SJSA1 (cell line): Measurements from ENCODE around the gene NPAS3. TPM values are rescaled to one million over a fixed set of nuclear protein-coding genes. Genes with fewer than 3 reads are reported as not detected.

Source experiments
- DNase-seq, 2 experiments: peaks; one replicate each; pipeline ENCODE4 v3.0.0-alpha.2; 2015 to 2020; ENCODE audit warnings: low spot score in 2 of 2, low read depth in 1 of 2
- H3K27ac ChIP-seq: fragments of 250-450 bp; sonication (Bioruptor Pico); 2 replicates; pipeline ENCODE4 v1.5.1; 2020; ENCODE audit warnings: mild to moderate bottlenecking, moderate library complexity
- H3K27me3 ChIP-seq: fragments of 250-450 bp; sonication (Bioruptor Pico); replicated peaks from 2 replicates; pipeline ENCODE4 v1.5.1; 2020; ENCODE audit warnings: mild to moderate bottlenecking, moderate library complexity
- H3K36me3 ChIP-seq: fragments of 250-450 bp; sonication (Bioruptor Pico); 2 replicates; pipeline ENCODE4 v1.5.1; 2020; ENCODE audit warnings: mild to moderate bottlenecking
- H3K4me1 ChIP-seq: fragments of 250-450 bp; sonication (Bioruptor Pico); replicated peaks from 2 replicates; pipeline ENCODE4 v1.6.1; 2021; ENCODE audit warnings: mild to moderate bottlenecking
- H3K4me3 ChIP-seq: fragments of 250-450 bp; sonication (Bioruptor Pico); 2 replicates; pipeline ENCODE4 v1.5.1; 2020; ENCODE audit warnings: mild to moderate bottlenecking
- H3K9me3 ChIP-seq: fragments of 250-450 bp; sonication (Bioruptor Pico); replicated peaks from 2 replicates; pipeline ENCODE4 v1.5.1; 2020; ENCODE audit warnings: mild to moderate bottlenecking
- total RNA-seq: library from RNA; depleted of rRNA; stranded (reverse); fragments of >200 nt; shearing (Covaris generic); gene quantifications from 2 replicates; pipeline ENCODE4 v1.2.3, GENCODE V29; 2014

Gene NPAS3
- total RNA-seq, 1 experiment from 2014 or later, result 0.26 TPM

DNA sequence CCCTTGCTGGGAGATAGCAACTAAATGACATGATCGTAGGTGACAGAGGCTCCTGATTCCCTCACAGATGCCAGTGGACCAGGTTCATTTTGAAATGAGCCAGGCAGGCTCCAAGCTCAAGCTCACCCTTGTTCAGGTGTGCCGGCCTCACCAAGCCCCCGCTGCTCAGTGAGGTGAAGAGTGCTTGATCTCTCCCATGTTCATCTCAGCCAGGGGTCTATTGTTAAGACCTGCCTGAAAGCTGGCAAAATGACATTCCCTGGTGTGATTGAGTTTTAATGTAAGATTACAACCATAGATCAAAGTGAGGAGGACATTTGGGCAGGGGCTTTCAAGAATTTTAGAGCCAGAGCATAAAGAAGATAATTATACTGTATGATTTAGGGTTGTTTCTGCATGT lies 514.3 kb downstream of the NPAS3 start:
- no peak overlapping the region for H3K27ac ChIP-seq
- H3K27me3 ChIP-seq, result no peaks in the 10 kb centered on the region
- no peak for DNase-seq
- no peaks in the 10 kb centered on the region for H3K9me3 ChIP-seq
- H3K36me3 ChIP-seq, result no peaks in the 10 kb centered on the region
- H3K4me3 ChIP-seq, result no peak overlapping the region
- H3K4me1 ChIP-seq, result peaks cover 20% of the 10 kb centered on the region

DNA sequence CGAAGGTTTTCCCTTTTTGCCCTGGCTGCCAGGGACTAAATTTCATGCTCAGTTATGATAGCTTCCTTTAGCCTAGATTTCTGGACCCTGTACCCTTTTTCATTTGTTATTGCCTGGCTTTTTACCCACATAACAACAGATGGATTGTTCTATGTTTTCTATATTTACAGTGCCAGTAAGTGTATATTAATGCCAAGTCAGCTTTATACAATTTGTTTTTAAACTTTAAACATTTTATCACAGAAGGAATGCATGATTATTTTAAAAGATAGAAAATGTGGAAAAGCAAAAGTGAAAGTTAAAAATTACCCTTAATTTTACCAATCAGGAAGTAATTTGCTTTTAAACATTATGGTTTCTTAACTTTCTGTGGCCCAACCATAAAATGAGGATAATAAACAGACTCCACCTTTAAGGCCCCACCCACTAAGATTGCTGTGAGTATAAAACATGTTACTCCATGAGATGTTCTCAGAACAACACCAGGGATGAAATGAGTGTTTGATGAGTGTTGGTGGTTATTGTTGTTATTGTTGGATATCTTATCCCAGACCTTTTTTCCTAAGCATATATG lies 515.4 kb downstream of the NPAS3 start:
- no peaks in the 10 kb centered on the region for H3K27me3 ChIP-seq
- no peak for DNase-seq
- no peaks in the 10 kb centered on the region for H3K36me3 ChIP-seq
- peaks cover 20% of the 10 kb centered on the region for H3K4me1 ChIP-seq
- no peaks in the 10 kb centered on the region for H3K9me3 ChIP-seq
- H3K27ac ChIP-seq, result no peak overlapping the region
- H3K4me3 ChIP-seq, result no peak overlapping the region

DNA sequence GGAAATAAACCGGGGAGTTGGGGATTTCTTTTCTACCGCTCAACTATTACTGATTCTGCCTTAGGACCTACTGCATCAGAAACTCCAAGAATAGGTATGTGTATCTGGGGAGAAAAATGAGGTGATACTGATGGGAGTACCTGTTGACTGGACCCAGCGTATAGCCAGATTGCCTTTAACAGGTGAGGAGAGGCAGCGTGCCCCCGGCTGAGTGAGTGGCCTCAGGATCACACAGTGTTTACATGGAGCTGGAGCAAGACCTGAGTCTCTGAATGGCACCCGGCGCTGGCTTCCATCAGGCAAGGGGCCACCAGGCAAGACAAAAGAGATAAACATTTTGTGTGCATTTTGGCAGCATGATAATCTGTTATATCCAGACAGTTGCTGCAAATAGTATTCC lies 516.0 kb downstream of the NPAS3 start:
- Histone ChIP-seq H3K4me1 (peaks cover 20% of the 10 kb centered on the region), H3K9me3 (no peaks in the 10 kb centered on the region), H3K27me3 (no peaks in the 10 kb centered on the region), H3K4me3 (no peak overlapping the region), H3K36me3 (no peaks in the 10 kb centered on the region), H3K27ac (no peak overlapping the region)
- DNase-seq, result no peak

DNA sequence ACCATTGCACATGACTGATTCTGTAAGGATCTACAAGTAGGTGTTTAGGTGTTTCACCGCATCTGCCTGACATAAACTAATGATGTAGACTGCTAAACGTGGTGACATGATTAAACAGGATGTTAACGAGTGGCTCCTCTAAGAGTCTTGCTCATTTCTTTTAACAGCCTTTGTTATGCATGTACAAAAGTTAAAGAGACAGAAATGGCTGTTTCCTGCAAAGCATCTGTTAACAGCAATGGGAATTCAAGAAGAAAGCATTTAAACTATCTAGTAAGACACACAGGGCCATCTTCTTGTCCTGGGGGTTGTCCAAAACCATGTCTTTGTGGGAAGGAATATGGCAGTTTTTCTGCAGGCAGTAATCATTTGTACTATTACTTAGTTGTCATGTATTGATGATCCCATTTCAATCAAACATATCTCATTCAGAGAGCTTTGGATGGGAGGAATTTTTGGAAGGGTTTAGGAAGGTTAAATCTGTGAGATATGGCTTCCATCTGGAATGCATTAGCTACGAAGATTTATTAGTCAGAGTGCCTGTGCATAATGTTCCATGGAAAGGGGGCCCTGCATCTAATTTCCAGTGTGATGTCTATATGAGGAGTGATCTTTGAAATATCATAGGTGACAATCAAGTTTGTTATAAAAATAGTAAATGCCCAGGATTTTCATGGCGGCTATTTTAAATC lies 517.1 kb downstream of the NPAS3 start:
- H3K36me3 ChIP-seq, result no peaks in the 10 kb centered on the region
- H3K27me3 ChIP-seq, result no peaks in the 10 kb centered on the region
- H3K27ac ChIP-seq, result no peak overlapping the region
- no peaks in the 10 kb centered on the region for H3K9me3 ChIP-seq
- DNase-seq, result no peak
- H3K4me1 ChIP-seq, result peaks cover 20% of the 10 kb centered on the region
- no peak overlapping the region for H3K4me3 ChIP-seq

DNA sequence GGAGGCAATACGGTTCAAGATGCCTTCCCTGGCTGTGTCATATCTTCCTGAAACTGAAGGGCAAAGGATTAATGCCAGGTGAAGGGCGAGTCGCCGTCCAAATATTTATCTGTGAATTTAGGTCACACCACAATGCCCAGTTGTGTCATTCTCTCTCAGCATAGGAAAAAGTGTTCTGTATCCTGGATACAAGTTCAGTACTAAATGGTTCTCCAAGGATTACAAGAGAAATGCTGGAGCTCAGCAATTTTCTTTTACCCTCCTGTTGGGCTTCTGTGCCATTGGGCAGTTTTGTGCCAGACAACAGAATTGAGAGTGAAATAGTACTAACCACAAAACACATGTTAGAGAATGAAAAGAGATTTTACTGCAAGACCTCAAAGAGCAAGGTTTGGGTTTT lies 518.3 kb downstream of the NPAS3 start:
- DNase-seq, result no peak
- H3K9me3 ChIP-seq, result no peaks in the 10 kb centered on the region
- H3K36me3 ChIP-seq, result no peaks in the 10 kb centered on the region
- no peak overlapping the region for H3K4me3 ChIP-seq
- H3K27ac ChIP-seq, result no peak overlapping the region
- H3K27me3 ChIP-seq, result no peaks in the 10 kb centered on the region
- peaks cover 20% of the 10 kb centered on the region for H3K4me1 ChIP-seq

DNA sequence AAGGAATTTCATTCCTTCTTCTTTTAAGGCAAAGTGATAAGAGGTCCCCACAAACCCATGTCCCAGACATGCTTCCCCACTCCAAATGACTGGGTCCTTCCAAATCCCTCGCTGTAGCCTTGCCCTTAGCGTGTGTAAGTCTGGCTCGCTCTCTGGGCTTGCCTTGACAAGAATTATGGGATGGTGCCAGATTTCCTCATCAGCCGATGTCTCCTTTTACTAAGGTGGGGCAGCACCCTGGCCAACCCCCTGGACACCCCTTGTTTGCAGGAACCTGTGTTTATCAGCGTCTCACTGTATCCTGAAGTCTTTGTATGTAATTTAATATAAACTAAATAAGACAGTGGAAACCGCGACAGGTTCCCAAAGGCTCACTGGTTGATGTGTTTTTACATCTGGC lies 518.9 kb downstream of the NPAS3 start:
- H3K27me3 ChIP-seq, result no peaks in the 10 kb centered on the region
- H3K9me3 ChIP-seq, result no peaks in the 10 kb centered on the region
- no peak for DNase-seq
- no peaks in the 10 kb centered on the region for H3K36me3 ChIP-seq
- H3K27ac ChIP-seq, result no peak overlapping the region
- peaks cover 20% of the 10 kb centered on the region for H3K4me1 ChIP-seq
- no peak overlapping the region for H3K4me3 ChIP-seq

DNA sequence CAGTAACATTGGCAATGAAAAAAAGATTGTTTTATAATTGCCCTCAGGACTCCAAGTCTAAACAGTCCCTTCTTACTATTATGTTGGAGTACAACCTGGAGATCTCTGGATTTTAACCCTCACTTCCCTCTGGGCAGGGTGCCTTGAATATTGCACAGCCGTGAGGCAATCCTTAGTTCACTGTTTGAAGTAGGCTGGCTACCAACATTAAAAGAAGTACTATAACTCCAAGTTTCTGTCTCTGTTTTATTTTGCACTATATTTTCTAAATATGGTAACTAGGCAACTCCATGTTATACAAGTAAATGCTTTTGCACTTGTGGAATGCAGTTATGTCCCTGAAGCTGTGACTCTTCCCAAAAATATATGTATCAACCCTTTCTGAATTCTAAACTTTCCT lies 521.5 kb downstream of the NPAS3 start:
- DNase-seq, result no peak
- H3K4me1 ChIP-seq, result peaks cover under 1% of the 10 kb centered on the region
- no peak overlapping the region for H3K4me3 ChIP-seq
- no peak overlapping the region for H3K27ac ChIP-seq
- no peaks in the 10 kb centered on the region for H3K36me3 ChIP-seq
- no peaks in the 10 kb centered on the region for H3K9me3 ChIP-seq
- no peaks in the 10 kb centered on the region for H3K27me3 ChIP-seq

DNA sequence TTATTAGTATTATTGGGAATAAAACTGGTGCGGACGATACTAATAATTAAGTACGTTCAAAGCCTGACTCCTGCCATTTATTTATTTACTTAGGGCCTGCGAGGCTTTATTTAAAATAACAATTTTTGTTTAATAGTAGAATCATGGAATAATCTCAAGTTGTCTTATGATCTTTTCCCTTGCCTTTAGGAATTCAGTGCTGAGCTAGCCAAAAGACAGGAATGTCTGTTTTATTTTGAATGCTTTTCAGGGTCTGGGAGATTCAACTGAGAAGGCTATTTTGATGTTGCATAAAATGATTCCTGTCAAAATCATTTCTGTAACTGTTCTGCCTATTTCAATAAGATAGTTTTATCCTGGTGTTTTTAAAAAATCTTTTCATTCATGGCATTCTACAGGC lies 522.4 kb downstream of the NPAS3 start:
- Histone ChIP-seq H3K4me3 (no peak overlapping the region), H3K9me3 (no peaks in the 10 kb centered on the region), H3K36me3 (no peaks in the 10 kb centered on the region), H3K4me1 (no peaks in the 10 kb centered on the region), H3K27me3 (no peaks in the 10 kb centered on the region), H3K27ac (no peak overlapping the region)
- no peak for DNase-seq

DNA sequence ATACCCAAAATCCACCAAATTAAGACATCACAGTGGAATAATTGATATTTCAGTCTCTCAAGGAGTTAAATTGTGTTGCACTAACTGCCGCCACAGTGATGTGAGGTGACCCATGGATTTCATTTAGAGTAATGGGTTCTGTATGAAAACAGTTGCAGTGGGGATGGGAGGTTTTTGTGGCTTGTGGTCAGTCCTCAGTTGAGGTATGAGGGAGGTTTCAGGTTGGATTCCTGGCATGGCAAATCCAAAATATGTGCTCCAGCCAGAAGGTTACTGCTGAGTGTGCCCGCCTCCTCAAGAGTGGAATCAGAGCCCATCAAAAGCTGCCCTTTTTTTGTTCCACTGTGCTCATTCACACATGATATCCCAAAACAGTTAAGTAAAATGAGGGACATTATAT lies 525.1 kb downstream of the NPAS3 start:
- Histone ChIP-seq H3K36me3 (no peaks in the 10 kb centered on the region), H3K4me3 (no peak overlapping the region), H3K9me3 (no peaks in the 10 kb centered on the region), H3K27me3 (no peaks in the 10 kb centered on the region), H3K4me1 (0 out of 2 replicates have a peak, but pooled peaks cover 5% of the 10 kb centered on the region), H3K27ac (no peak overlapping the region)
- no peak for DNase-seq

DNA sequence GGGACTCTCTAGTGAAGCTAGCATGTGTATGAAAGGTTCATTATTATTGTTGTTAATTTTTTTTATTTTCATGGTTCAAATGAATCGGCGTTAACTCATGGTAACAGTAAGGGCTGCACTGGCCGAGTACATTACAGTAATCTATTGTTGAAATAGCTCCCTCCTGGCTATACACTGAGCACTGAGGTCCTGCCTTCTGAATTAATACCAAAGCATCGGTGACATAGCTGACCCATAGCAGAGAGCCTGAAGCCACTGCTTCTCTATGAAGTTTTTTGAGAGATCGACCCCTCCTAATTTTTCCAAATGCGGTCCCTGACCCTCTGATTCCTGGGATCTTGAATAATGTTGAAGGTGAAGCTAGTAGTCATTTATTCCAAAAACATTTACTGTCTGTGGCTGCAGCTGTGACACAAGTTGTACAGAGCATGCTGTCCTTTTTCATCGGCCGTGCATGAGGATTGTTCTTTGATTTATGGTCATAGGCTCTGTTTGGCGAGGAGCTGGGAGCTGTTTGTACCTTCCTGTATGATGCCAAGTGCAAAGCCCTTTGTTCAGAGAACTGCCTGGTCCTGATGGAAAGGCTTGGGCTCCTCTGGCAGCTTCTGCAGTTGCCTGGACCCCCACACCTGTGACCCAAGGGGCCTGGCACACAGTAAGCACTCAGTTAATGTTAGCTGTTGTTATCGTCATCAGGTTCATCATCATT lies 525.7 kb downstream of the NPAS3 start:
- Histone ChIP-seq H3K36me3 (no peaks in the 10 kb centered on the region), H3K27me3 (no peaks in the 10 kb centered on the region), H3K4me1 (0 out of 2 replicates have a peak, but pooled peaks cover 5% of the 10 kb centered on the region), H3K4me3 (no peak overlapping the region), H3K9me3 (no peaks in the 10 kb centered on the region), H3K27ac (no peak overlapping the region)
- no peak for DNase-seq

DNA sequence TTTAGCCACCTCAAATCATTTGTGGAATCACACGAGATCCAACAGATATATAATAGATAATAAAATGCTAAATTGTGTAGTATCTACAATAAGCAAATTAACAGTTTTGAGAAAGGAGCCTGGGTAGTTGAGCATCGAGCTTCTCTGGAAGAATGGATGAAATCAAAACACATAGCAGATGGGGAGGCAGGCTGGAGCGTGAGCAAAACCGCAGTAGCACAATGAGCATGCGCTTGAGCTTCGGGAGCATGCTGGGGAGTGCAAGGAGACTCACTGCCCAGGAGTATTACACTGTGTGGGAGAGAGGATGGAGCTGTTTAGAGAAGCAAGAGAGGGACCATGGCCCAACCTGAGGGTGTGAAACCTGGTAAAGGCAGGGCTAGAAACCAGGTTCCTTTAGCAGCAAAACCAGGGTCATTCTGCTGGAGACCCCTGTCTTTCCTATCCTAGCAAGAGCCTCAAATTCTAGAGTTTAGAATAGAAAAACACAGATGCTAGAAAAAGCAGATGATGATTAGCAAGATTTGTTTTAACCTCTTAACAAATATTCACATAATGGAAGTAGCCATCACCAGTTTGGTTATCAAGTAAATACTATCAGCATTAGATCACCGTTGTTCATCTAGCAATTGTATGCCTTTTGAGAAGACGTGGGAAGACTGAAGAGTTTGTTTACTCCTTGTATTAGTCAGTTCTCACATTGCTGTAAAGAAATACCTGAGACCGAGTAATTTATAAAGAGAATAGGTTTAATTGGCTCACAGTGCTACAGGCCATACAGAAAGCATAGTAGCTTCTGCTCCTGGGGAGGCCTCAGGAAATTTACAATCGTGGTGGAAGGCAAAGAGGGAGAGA lies 527.4 kb downstream of the NPAS3 start:
- no peak overlapping the region for H3K4me3 ChIP-seq
- H3K27ac ChIP-seq, result no peak overlapping the region
- H3K36me3 ChIP-seq, result no peaks in the 10 kb centered on the region
- H3K4me1 ChIP-seq, result 0 out of 2 replicates have a peak, but pooled peaks cover 5% of the 10 kb centered on the region
- H3K27me3 ChIP-seq, result no peaks in the 10 kb centered on the region
- DNase-seq, result no peak
- no peaks in the 10 kb centered on the region for H3K9me3 ChIP-seq

DNA sequence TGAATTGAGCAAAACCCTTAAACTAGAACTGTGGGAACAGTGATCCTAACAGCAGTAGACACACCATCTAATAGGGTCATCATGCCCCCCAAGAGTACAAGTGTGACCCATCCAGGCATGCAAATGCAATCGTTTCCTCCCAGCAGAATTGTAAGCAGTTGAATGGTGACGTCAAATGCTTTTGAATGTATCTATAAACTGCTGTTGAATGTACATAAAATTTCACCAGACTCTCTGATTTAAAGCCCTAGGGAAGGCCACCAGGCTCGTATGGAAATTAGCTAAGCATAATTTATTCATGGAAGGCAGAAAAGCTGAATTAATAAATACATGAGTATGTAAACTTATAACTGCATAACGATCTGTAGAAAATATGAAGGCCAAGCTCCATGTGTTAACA lies 529.3 kb downstream of the NPAS3 start:
- no peak overlapping the region for H3K4me3 ChIP-seq

DNA sequence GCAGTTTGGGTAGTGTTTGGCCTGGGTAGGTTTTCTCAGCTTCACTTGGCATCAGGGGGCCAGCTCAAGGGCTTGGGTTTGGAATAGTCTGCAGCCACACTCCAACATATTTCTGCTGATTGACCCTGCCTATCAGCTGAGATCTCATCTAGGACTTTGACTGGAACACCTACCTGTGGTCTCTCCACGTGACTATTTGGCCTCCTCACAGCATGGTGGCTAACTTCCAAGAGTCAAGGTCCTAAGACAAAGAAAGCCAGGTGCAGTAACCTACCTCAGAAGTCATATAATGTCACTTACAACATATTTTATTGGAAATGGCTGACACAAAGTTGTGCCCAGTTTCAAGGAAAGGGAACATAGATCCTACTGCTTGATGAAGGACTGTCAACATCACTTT lies 531.2 kb downstream of the NPAS3 start:
- Histone ChIP-seq H3K4me1 (0 out of 2 replicates have a peak, but pooled peaks cover 5% of the 10 kb centered on the region), H3K27ac (no peak overlapping the region), H3K4me3 (no peak overlapping the region), H3K9me3 (no peaks in the 10 kb centered on the region), H3K27me3 (no peaks in the 10 kb centered on the region), H3K36me3 (no peaks in the 10 kb centered on the region)
- no peak for DNase-seq

More for the DNA sequence above, 529.3 kb downstream of the NPAS3 start:
- Histone ChIP-seq H3K27ac (no peak overlapping the region), H3K27me3 (no peaks in the 10 kb centered on the region), H3K36me3 (no peaks in the 10 kb centered on the region), H3K4me1 (0 out of 2 replicates have a peak, but pooled peaks cover 5% of the 10 kb centered on the region), H3K9me3 (no peaks in the 10 kb centered on the region)
- DNase-seq, result no peak
